Endometrial microvascular endothelial cells (primary cell): ENCODE data around the gene HMGA1. TPM values are rescaled to one million over a fixed set of nuclear protein-coding genes. Genes with fewer than 3 reads are reported as not detected.
"Not testable (repeated sequence)": the region's sequence is repeated elsewhere in the genome, so short reads cannot be mapped to it uniquely, and the experiment has no call there.

Source experiments
- in situ Hi-C: cut with HindIII; loops from 2 replicates; pipeline ENCODE4 v1.10.0; 2017; ENCODE audit warnings: low sequenced_read_pairs, low pct_unique_long_range_greater_than_20kb; ENCODE audit errors: inconsistent ontology term
- total RNA-seq: library from RNA; depleted of rRNA; stranded (reverse); fragments of >200 nt; gene quantifications from one replicate; pipeline ENCODE4 v1.2.3, GENCODE V29; 2015; ENCODE audit errors: inconsistent ontology term

HMGA1 gene
- total RNA-seq, 1 donor from 2014 or later, result 939 TPM

DNA sequence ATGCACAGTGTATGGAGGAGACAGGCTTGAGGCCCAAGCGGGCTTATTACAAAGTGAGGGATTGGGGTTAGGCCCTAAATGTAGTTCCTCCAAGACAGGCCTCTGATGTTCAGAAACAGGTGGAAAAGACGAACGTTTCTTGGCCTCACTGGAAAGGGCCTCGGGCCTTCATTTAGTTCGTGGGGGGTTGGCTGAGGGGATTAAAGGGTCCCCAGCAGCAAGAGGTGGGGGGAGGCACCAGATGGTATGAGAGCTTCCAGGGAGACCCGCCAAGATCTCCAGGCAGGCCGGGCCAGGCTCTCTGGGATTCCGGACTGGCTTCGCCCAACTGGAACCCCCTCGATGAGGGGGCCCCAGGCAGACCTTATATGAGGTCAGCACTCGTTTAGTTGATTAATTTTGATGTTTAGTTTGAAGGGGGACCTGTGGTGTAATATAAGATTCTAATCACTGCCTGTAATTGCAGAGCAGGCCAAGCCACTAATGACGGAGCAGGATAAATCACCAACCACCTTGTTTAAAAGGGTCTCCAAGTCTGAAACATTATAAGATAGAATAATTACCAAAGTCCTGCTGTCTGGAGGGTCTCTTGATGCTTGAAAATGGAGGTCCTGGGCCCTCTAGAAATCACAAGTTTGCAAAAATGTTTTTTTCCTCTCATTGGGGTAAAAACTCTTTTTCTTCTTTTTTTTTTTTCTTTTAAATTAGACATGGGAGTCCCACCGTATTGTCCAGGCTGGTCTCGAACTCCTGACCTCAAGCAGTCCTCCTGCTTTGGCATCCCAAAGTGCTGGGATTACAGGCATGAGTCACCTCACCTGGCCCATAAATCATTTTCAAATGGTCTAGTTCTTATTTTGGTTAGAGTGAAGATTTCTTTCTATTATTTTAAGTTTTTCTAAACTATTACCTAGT is 2.2 kb downstream of the HMGA1 start:
- in situ Hi-C loops, result no loop called here

DNA sequence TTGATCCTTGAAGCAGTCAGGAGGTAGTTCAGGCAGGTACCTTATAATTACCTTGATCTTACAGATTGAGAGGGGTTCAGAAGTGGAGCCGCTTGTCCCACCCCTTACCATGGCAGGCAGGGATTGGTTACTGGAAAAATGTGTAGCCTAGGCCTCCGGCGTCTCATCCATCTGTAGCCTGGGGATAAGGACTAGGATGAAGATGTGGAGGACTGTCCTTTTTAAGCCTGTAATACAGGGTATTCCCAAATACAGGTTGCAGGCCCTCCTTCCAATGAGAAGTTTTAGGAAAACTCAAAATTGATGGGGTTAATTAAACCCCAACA is 2.8 kb downstream of the HMGA1 start:
- in situ Hi-C loops, result no loop called here

DNA sequence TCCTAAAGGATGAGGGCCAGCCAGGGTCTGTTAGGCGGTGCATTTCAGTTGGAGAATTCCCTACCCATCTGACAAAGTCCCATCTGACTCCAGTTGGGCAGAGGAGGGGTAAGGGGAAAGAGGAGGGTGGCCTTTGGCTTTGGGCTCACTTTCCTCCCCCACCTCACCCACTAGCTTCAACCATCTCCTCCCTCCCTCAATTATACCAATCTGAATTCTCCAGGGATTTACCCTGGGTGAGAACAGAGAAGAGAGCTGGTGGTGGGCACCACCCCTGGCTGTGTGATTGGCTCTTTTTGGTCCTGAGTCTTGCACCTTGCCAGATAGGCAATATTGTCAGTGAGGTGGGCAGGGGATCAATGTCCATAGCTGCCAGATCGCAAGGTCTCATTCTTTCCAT is 3.2 kb downstream of the HMGA1 start:
- in situ Hi-C loops, result no loop called here

GRCh38 chr6:34240329-34241248 is 3.9 kb downstream of the HMGA1 start:
- in situ Hi-C loops, result no loop called here

- in situ Hi-C loops, result no loop called here
These were observed 4.9 kb downstream of the HMGA1 start for GRCh38 chr6:34241351-34242215.

DNA sequence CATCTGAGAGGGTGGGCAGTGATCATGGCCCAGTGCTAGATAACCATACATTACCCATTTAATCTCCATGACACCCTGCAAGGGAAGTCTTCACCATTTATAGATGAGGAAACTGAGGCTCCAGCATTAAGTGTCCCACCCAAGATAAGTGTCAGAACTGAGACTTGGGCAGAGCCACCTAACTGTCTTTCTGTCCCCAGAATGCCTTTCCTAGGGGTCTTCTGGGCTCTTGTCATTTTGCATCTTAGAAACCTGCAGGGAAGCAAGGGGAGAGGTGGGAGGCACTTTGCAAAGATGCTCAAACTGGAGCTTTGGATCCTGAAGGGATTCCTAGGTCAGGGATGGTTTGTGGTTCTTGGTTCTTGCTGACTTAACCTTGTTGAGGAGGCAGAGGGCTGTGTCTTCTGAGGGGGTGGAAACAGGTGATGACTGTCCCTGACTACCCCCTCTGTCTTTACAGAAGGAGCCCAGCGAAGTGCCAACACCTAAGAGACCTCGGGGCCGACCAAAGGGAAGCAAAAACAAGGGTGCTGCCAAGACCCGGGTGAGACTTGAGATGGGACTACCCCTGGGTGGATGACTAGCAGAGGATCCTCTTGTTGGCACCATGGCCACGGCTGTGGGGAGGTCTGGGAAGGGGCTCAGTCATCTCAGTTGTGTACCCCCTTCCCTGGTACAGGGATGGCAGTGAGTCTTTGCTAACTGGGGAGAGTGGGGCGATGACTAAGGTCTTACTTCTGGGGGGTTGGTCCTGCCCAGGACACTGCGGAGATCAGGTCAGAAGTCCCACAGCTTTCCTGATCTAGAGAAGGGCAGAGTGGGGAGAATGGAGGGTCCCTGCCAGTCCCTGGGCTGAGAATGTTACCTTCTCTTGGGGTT is 5.8 kb downstream of the HMGA1 start:
- in situ Hi-C loops, result no loop called here

GRCh38 chr6:34243131-34243771 is 6.6 kb downstream of the HMGA1 start:
- in situ Hi-C loops, result no loop called here

GRCh38 chr6:34243901-34244884 is 7.5 kb downstream of the HMGA1 start:
- in situ Hi-C loops, result no loop called here

DNA sequence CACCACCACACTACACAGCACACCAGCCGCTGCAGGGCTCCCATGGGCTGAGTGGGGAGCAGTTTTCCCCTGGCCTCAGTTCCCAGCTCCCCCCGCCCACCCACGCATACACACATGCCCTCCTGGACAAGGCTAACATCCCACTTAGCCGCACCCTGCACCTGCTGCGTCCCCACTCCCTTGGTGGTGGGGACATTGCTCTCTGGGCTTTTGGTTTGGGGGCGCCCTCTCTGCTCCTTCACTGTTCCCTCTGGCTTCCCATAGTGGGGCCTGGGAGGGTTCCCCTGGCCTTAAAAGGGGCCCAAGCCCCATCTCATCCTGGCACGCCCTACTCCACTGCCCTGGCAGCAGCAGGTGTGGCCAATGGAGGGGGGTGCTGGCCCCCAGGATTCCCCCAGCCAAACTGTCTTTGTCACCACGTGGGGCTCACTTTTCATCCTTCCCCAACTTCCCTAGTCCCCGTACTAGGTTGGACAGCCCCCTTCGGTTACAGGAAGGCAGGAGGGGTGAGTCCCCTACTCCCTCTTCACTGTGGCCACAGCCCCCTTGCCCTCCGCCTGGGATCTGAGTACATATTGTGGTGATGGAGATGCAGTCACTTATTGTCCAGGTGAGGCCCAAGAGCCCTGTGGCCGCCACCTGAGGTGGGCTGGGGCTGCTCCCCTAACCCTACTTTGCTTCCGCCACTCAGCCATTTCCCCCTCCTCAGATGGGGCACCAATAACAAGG is 8.5 kb downstream of the HMGA1 start:
- in situ Hi-C loops, result not testable (repeated sequence)

DNA sequence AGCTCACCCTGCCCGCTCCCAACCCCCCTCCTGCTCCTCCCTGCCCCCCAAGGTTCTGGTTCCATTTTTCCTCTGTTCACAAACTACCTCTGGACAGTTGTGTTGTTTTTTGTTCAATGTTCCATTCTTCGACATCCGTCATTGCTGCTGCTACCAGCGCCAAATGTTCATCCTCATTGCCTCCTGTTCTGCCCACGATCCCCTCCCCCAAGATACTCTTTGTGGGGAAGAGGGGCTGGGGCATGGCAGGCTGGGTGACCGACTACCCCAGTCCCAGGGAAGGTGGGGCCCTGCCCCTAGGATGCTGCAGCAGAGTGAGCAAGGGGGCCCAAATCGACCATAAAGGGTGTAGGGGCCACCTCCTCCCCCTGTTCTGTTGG is 9.1 kb downstream of the HMGA1 start:
- in situ Hi-C loops, result not testable (repeated sequence)

DNA sequence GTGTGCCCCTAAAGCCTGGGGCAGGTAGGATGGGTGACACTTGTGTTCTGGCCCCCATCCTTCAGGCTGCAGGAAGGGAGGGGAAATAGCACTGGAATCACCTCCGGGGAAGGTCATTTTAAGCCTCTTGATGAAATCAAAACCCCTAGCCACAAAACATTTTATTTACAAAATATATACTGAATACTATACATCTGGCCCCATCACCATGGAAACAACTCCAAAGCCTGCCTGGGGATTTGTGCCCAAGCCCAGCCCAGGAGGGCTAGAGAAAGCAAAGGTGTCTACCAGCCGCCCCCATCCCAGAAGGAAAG is 9.5 kb downstream of the HMGA1 start:
- in situ Hi-C loops, result no loop called here

GRCh38 chr6:34246563-34247391 is 10.1 kb downstream of the HMGA1 start:
- in situ Hi-C loops, result no loop called here

- in situ Hi-C loops, result no loop called here
These were observed 11.0 kb downstream of the HMGA1 start for GRCh38 chr6:34247481-34248197.

DNA sequence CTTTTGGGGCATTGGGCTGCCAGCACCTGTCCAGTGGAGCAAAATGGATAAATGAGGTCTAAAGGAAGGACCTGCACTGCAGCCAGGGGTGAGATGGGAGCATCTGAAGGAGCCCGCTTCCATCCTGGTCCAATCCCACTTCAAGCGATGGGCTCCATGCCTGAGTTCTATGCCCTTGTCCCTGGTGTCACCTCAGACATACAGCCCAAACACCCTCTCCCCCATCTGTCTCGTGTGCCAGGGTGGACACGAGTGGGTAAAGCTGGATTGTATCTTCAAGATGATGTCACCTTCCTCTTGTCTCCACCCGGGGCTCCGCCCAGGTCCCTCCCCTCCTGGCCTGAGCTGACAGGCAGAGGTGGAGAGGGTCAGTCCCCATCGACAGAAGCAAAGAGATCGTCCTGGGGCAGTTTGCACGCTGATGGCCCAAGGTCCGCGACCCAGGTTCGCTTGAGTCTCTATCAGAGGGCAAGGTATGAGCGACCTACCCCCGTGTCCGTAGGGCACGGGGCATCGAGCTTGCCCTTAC is 11.6 kb downstream of the HMGA1 start:
- in situ Hi-C loops, result no loop called here
